Kidney glomerular epithelial cell (primary cell): Measurements from ENCODE around the gene ATP1B2.
"Not testable (repeated sequence)": the region's sequence is repeated elsewhere in the genome, so short reads cannot be mapped to it uniquely, and the experiment has no call there.

ENCODE experiments used
- DNase-seq: peaks from one replicate; lab custom pipeline; 2025; lab: John Stamatoyannopoulos, UW

Gene ATP1B2

DNA sequence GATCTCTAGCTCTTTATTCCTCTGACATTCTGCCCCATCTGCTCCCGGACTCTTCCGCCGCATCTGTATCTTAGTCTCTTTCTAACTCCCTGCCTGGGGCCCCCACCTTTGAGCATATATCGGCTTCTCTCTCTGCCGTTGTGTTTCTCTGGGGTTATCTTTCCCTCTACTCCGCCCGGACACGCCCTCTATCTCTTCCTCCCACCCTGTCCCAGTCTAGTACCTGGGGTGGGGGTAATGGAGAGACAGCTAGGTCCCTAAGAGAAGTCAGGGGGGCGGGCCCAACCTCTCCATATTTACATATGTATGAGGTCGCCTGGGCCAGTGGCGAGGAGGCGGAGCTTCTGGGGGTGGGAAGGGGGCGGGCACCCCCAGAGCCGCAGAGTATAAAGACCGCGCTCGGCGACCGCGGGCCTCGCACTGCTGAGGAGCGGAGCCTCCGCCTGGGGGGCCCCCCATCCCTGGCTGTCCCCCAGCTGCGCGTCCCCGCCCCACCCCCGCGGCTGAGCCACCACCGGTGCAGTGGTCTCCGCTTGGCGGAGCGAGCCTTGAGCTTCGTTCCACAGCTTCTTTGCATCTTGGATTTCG is at the start of gene ATP1B2:
ATP1B2 (plus strand) TSS at position 418 of the 588 bp plus-strand sequence. CDS start 593 bp downstream, outside the sequence.
- no peak for DNase-seq

DNA sequence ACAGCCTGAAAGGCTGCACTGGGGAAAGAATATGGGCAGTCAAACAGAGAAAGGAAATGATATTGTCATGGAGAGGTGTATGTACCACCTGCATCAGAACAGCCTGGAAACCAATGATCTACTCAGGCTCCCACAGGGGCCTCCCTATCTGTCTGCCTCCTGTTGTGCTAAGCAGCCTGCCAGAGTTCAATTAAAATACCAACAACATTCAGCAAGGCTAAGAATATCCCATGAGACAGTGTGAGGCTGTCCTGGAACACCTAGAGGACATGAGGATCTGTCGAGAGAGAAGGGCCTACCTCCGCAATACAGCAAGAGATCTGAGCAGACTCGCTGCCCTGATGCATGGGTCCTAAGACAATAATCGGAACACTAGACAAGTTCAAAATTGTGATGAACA is 44.4 kb upstream of the ATP1B2 start:
- no peak for DNase-seq

GRCh38 chr17:7610641-7611040 is 40.1 kb upstream of the ATP1B2 start:
- DNase-seq = no peak

DNA sequence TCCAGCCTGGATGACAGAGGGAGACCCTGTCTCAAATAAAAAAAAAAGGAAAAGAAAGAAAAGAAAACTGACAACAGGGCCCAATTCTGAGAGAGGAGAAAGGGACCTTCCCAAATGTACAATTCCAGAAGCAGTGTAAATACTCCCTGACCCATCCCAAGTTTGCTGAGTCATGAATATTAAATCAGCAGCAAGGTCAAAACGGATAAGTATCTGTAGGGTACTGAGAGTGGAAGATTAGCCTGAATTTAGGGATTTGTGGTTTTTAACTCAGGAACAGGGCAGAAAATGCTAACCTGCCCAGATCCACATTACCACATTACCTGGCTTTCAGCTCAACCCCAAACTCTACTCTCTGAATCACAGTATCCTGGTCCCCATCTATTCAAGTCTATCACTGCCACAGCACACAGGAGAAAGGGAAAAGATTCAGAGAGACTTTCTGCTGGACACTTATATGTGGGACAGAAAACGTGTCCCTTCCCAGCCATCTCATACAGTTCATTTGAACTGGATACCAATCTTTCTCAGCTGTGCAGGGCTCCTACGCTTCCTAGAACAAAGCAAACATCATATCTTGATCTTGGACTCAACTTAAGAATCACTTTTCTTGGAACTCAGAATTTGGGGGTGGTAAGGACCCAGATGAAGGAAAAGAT is 39.0 kb upstream of the ATP1B2 start:
- no peak for DNase-seq

DNA sequence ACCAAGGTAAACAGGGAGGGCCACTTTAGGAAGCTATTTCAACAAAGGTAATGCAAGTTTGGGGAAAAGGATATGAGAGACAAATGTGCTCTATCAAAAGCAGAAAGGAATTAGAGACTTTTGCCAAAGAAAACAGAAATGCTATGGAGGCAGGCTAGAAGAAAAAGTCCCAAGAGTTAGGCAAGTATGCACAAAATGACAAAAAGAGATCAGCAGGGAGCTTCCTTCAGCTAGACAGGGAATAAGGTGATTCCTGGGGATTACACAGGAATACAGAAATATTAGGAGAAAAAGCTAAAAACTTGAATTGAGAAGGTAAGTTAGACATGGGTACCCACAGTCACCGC is 38.5 kb upstream of the ATP1B2 start:
- no peak for DNase-seq

GRCh38 chr17:7613769-7614424 is 36.8 kb upstream of the ATP1B2 start:
- DNase-seq = peak; percentile 18

- DNase-seq = peak; percentile 100
Measured at GRCh38 chr17:7614425-7615264, 36.1 kb upstream of the ATP1B2 start, which contains the start of gene FXR2. Gene FXR2, minus strand, starts transcription at chr17:7614897. Its CDS starts 365 bp downstream, at chr17:7614532.

- no peak for DNase-seq
Measured at GRCh38 chr17:7615265-7615747, 35.4 kb upstream of the ATP1B2 start.

GRCh38 chr17:7618608-7619007 is 32.1 kb upstream of the ATP1B2 start:
- DNase-seq = no peak

DNA sequence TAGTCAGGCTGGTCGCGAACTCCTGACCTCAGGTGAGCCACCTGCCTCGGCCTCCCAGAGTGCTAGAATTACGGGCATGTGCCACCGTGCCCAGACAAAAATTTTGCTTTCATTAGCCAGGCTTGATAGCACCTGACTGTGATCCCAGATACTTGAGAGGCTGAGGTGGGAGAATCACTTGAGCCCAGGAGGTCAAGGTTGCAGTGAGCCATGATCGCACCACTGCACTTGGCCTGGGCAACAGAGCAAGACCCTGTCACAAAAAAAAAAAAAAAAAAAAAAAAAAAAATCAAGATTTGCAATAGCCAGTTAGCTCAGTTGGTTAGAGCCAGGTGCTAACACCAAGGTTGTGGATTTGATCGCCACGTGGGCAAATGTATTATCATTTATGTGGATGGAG is 29.9 kb upstream of the ATP1B2 start:
- DNase-seq = no peak

DNA sequence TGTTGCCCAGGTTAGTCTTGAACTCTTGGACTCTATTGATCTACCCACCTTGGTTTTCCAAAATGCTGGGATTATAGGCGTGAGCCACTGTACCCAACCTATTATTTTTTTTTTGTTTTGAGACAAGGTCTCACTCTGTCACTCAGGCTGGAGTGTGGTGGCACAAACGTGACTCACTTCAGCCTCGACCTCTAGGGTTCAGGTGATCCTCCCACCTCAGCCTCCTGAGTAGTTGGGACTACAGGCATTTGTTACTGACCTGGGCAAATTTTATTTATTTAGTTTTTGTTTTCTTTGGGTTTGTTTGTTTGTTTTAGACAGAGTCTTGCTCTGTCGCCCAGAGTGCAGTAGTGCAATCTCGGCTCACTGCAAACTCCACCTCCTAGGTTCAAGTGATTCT is 27.1 kb upstream of the ATP1B2 start:
- no peak for DNase-seq

DNA sequence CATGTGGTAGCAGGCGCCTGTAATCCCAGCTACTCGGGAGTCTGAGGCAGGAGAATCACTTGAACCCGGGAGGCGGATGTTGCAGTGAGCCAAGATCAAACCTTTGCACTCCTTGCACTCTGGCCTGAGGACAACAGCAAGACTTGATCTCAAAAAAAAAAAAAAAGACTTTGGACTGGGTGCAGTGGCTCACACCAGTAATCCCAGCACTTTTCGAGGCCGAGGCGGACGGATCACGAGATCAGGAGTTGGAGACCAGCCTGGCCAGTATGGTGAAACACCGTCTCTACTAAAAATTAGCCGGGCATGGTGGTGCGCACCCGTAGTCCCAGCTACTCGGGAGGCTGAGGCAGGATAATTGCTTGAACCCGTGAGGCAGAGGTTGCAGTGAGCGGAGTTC is 25.0 kb upstream of the ATP1B2 start:
- DNase-seq = not testable (repeated sequence)

DNA sequence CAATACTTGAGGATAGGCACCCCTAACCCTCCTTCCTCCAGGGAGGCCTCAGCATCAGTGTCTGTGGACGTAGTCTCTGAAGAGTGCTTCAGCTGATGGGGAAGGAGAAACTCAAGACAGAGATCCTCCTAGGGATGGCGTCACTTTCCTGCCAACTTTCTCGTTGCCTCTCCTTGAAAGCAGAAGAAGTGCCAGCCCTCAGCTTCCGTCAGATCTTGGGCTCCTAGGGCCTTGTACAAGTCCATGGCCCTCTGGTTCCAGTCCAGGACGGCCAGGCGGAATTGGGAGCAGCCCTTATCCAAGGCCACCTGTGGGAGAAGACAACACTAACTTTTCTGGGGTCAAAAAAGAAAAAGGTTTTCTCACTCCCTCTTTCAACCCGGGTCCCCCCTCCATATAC is 24.4 kb upstream of the ATP1B2 start:
- DNase-seq = no peak

DNA sequence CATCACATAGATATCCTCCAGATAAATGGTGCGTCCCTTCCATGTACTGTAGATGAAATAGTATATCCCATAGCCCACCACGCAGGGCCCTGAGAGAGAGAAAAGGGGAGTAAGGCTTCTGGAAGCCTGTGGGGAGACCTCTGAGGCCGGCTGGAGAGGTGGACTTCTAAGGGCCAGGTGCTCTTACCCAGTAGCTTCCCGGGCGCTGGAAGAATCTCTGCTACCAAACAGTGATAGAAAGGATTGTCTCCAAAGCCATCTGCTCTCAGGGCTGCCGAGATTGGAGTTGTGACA is 23.8 kb upstream of the ATP1B2 start:
- no peak for DNase-seq

DNA sequence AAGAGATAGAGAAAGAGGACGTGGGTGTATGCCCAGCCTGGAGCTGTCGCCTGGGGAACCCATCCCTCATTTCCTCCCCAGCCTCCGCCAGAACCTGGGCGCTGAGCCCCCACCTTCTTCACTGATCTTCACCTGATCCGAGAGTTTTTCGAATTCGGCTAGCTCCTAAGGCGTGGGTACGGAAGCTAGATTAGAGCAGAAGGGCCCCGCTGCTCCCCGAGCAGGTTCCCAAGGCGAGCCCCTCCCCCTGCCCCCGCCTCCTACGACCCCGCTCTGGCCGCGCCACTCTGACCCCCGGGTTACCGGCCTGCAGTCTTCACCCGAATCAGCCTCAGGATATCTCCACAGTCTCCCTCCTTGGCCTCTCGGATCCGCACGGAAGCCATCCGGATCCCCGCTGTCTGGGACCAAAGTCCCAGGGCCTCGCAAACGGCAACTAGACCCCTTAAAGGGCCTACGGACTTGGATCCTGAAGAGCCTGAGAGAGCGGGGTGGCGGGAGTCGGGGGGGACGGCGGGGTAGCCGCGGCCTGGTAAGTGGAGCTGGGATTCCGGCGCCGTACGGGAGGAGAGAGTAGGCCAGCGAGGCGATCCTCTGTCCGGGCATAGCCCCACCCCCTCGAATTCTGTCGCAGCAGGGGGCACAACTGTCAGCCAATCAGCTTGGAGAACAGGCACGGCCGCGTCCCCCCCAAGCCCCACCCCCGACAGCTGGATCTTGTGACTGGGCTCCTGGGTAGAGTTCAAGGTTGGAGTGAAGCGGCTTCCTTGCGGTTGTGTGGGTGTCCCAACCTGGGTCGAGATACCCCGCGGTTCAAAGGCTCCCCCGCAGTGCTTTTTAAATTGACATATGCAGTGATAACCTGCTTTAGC is 23.2 kb upstream of the ATP1B2 start, which contains the start of gene SAT2:
SAT2 (minus strand) TSS at position 572 of the 872 bp plus-strand sequence; CDS start at position 386, 186 bp downstream.
- DNase-seq = peak; percentile 78

GRCh38 chr17:7629939-7630571 is 20.7 kb upstream of the ATP1B2 start, which contains the start of gene SHBG:
Gene SHBG, plus strand, starts transcription at chr17:7630135. Its CDS starts 38 bp downstream, at chr17:7630173.
- DNase-seq = no peak

DNA sequence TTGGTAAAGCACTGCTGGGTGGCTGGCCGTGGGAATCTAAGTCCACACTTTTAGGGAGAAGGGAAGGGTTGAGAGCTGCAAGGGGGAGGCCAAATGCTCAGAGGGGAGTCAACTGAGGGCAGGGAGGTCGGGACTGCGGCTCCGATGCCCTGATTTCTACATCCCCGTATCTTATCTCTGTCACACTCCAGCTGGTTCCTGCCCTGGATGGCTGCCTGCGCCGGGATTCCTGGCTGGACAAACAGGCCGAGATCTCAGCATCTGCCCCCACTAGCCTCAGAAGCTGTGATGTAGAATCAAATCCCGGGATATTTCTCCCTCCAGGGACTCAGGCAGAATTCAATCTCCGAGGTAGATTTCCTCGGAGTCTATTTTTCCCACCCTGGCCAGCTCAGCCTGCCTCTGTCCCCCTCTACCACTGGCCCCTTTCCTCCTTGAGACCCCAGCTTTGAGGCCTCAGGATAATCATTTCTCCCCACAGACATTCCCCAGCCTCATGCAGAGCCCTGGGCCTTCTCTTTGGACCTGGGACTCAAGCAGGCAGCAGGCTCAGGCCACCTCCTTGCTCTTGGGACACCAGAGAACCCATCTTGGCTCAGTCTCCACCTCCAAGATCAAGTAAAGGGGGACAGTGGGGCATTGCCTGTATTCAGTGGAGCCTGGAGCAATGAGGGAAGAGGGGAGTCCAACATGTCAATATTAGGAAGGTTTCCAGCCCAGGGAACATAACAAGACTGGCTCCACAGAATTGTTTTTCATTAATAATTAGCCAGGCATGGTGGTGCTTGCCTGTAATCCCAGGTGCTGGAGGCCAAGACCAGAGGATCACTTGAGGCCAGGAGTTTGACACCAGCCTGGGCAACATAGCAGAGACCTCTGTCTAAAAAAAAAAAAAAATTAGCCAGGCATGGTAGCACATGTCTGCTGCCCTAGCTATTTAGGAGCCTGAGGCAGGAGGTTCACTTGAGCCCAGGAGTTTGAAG is 19.0 kb upstream of the ATP1B2 start:
- DNase-seq = no peak

DNA sequence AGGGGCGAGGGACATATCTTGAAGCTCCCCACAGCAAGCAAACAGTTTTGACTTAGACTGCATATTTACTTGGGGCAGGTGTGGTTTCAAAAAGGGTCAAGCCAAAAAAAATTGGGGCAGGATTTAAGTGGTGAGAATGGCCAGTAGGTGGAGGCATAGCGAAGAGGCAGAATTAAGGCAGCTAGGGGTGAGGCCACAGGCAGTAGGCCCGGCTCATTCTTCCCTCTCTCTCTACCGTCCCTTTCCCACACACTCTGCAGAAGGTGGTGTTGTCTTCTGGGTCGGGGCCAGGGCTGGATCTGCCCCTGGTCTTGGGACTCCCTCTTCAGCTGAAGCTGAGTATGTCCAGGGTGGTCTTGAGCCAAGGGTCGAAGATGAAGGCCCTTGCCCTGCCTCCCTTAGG is 18.2 kb upstream of the ATP1B2 start:
- no peak for DNase-seq

- no peak for DNase-seq
Measured at GRCh38 chr17:7633093-7633492, 17.6 kb upstream of the ATP1B2 start.

DNA sequence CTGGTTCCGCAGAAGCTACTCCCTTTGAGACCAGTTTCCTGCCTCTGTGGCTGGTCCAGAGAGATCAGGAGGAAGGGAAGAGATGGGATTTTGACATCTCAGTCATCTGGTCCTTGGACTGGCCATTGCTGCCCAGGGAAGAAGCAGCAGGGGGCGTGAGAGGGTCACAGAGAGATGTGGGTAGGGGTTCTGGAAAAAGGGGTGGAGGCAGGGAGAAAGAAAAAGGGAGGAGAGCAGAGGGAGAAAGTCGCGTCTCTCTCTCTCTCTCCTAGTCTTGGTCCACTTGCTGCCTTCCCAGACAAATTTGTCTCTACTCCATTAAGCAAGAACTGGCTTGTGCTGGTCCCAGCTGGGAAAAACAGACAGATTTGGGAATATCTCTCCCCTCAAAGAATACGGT is 16.3 kb upstream of the ATP1B2 start:
- no peak for DNase-seq
